Measurements from ENCODE around the gene IRF7. TPM values are rescaled to one million over a fixed set of nuclear protein-coding genes. Genes with fewer than 3 reads are reported as not detected.
"Not testable (repeated sequence)": the region's sequence is repeated elsewhere in the genome, so short reads cannot be mapped to it uniquely, and the experiment has no call there.

The IRF7 gene
- total and polyA plus RNA-seq, 2 donors (not counting 3 experiments of a cell fraction or from before 2014, with no cell fraction given), result 12.6 to 14.7 TPM

- Histone ChIP-seq H3K79me2 (ENCODE audit: control insufficient read depth, insufficient read depth, low read length) (no peaks in the 10 kb centered on the region), H3K4me3 (replicated peaks in 1 of 3; ENCODE audit: insufficient read depth in 1 of 3, low read depth in 1 of 3, low read length in 3 of 3) (no peak overlapping the region), H3K9ac (replicated peaks; ENCODE audit: extremely low read depth, insufficient read depth, low read length) (no peak overlapping the region), H2AFZ (ENCODE audit: low read depth, low read length) (no peak overlapping the region), H3K27me3 (ENCODE audit: control insufficient read depth in 2 of 2, insufficient read depth in 2 of 2, low read length in 2 of 2) (no peaks in the 10 kb centered on the region), H3K4me2 (ENCODE audit: insufficient read depth, low read length) (no peak overlapping the region), H3K36me3 (ENCODE audit: control insufficient read depth in 2 of 2, extremely low read depth in 1 of 2, insufficient read depth in 2 of 2, low read length in 2 of 2) (peaks cover 0 to 12% of the 10 kb centered on the region in 2 experiments), H3K9me3 (replicated peaks; ENCODE audit: control insufficient read depth, insufficient read depth, low read length) (no peaks in the 10 kb centered on the region), H4K20me1 (replicated peaks; ENCODE audit: control insufficient read depth, extremely low read depth, insufficient read depth, low read length) (no peaks in the 10 kb centered on the region), H3K4me1 (ENCODE audit: control insufficient read depth, extremely low read depth, insufficient read depth, low read length) (no peaks in the 10 kb centered on the region), H3K27ac (ENCODE audit: insufficient read depth, low read depth, low read length) (no peak overlapping the region), H3K9me1 (replicated peaks; ENCODE audit: control insufficient read depth, extremely low read depth, insufficient read depth, low read length) (no peaks in the 10 kb centered on the region)
- POLR2A ChIA-PET, result no interaction called here
- dilution Hi-C loops (cut with MboI; ENCODE audit: extremely low pct_ligation_motif_present, low sequenced_read_pairs) (no loop called here), intact Hi-C loops (cut with micrococcal nuclease) (no loop called here)
- BruUV-seq (replicated peaks), result no TSS peak
- TF ChIP-seq, protein P1, sequence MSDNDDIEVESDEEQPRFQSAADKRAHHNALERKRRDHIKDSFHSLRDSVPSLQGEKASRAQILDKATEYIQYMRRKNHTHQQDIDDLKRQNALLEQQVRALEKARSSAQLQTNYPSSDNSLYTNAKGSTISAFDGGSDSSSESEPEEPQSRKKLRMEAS (IDR thresholded peaks at IDR 0.05; ENCODE audit: insufficient read depth, insufficient read length), result no peak
- TF ChIP-seq GATA2 (IDR thresholded peaks at IDR 0.05; ENCODE audit: insufficient read depth, insufficient read length, low read depth, low read length) (no peak), POLR2A (IDR thresholded peaks at IDR 0.05; ENCODE audit: low read depth, low read length) (no peak), POLR2AphosphoS5 (IDR thresholded peaks at IDR 0.05; ENCODE audit: insufficient read depth, low read depth, low read length) (no peak), MYC (IDR thresholded peaks at IDR 0.05; ENCODE audit: low read depth, low read length) (no peak), FOS (IDR thresholded peaks at IDR 0.05; ENCODE audit: borderline replicate concordance, insufficient read depth, low read length) (no peak), JUN (IDR thresholded peaks at IDR 0.05; ENCODE audit: borderline replicate concordance, insufficient read depth, insufficient read length, low read depth) (no peak), CTCF (IDR thresholded peaks at IDR 0.05; ENCODE audit: extremely low read depth in 1 of 2, insufficient read depth in 1 of 2, low read depth in 1 of 2, low read length in 2 of 2) (no peak), EZH2 (IDR thresholded peaks at IDR 0.05; ENCODE audit: borderline replicate concordance, low read depth, low read length, severe bottlenecking) (no peak)
- no peak for DNase-seq (ENCODE audit: low read depth, low spot score)
- CTCF ChIA-PET, result no interaction called here
- FAIRE-seq, result no peak
Measured at GRCh38 chr11:650482-650881, 34.7 kb upstream of the IRF7 start.

- H2AFZ ChIP-seq (ENCODE audit: low read depth, low read length); intact Hi-C loops (cut with micrococcal nuclease); H3K9ac ChIP-seq (replicated peaks; ENCODE audit: extremely low read depth, insufficient read depth, low read length); CTCF ChIA-PET; BruUV-seq (replicated peaks); H4K20me1 ChIP-seq (replicated peaks; ENCODE audit: control insufficient read depth, extremely low read depth, insufficient read depth, low read length); dilution Hi-C loops (cut with MboI; ENCODE audit: extremely low pct_ligation_motif_present, low sequenced_read_pairs); H3K4me3 ChIP-seq (replicated peaks in 1 of 3; ENCODE audit: insufficient read depth in 1 of 3, low read depth in 1 of 3, low read length in 3 of 3); POLR2A ChIA-PET; H3K4me2 ChIP-seq (ENCODE audit: insufficient read depth, low read length); DNase-seq (ENCODE audit: low read depth, low spot score); H3K9me3 ChIP-seq (replicated peaks; ENCODE audit: control insufficient read depth, insufficient read depth, low read length); H3K4me1 ChIP-seq (ENCODE audit: control insufficient read depth, extremely low read depth, insufficient read depth, low read length); FAIRE-seq; H3K27me3 ChIP-seq (ENCODE audit: control insufficient read depth in 2 of 2, insufficient read depth in 2 of 2, low read length in 2 of 2); H3K9me1 ChIP-seq (replicated peaks; ENCODE audit: control insufficient read depth, extremely low read depth, insufficient read depth, low read length); H3K79me2 ChIP-seq (ENCODE audit: control insufficient read depth, insufficient read depth, low read length); H3K27ac ChIP-seq (ENCODE audit: insufficient read depth, low read depth, low read length): not testable (repeated sequence)
- peaks cover 0 to 16% of the 10 kb centered on the region in 2 experiments for H3K36me3 ChIP-seq (ENCODE audit: control insufficient read depth in 2 of 2, extremely low read depth in 1 of 2, insufficient read depth in 2 of 2, low read length in 2 of 2)
Measured at GRCh38 chr11:647672-648158, 32.0 kb upstream of the IRF7 start.
